ENCODE results near the gene PTPRJ. TPM values are rescaled to one million over a fixed set of nuclear protein-coding genes. Genes with fewer than 3 reads are reported as not detected.

Gene PTPRJ
- total RNA-seq, 1 experiment from 2014 or later: 43.7 TPM

- no peaks in the 10 kb centered on the region for H3K9me3 ChIP-seq (ENCODE audit: insufficient read depth, low read depth)
- H3K79me2 ChIP-seq (ENCODE audit: low read depth): no peaks in the 10 kb centered on the region
- no peak overlapping the region for H3K27ac ChIP-seq
- H3K9me2 ChIP-seq (ENCODE audit: insufficient read depth): no peaks in the 10 kb centered on the region
- no peaks in the 10 kb centered on the region for H3K27me3 ChIP-seq (ENCODE audit: insufficient read depth, low read depth)
- H3K4me2 ChIP-seq: no peak overlapping the region
- peaks cover 8% of the 10 kb centered on the region; the same call in 1 of the 2 replicates for H4K20me1 ChIP-seq (ENCODE audit: insufficient read depth)
- POLR2A ChIA-PET (ENCODE audit: unreplicated experiment): no interaction called here
- H3K4me3 ChIP-seq: no peak overlapping the region
- DNase-seq: no peak
- intact Hi-C loops (cut with micrococcal nuclease; ENCODE audit: unreplicated experiment): loop anchor here (10.0 kb wide), 1 partner anchor 234 kb away; no protein-coding TSS in a partner anchor
- no TSS peak for BruUV-seq (replicated peaks)
- CTCF ChIA-PET: no interaction called here
- no peak for TF ChIP-seq EZH2 (IDR thresholded peaks at IDR 0.05; ENCODE audit: low read depth)
- no peak for TF ChIP-seq CTCF (conservative IDR thresholded peaks at IDR 0.05)
- H3K4me1 ChIP-seq (replicated peaks; ENCODE audit: insufficient read depth): 0 out of 2 replicates have a peak, but pooled peaks cover 3% of the 10 kb centered on the region
- no peak overlapping the region for H2AFZ ChIP-seq
- peaks cover 9% of the 10 kb centered on the region; the same call in 1 of the 2 replicates for H3K36me3 ChIP-seq (ENCODE audit: low read depth)
- H3F3A ChIP-seq (ENCODE audit: insufficient read depth, low read depth): peaks cover 30% of the 10 kb centered on the region
Observed at GRCh38 chr11:48169259-48169658, 188.9 kb downstream of the PTPRJ start.

- Histone ChIP-seq H3K27ac (no peak overlapping the region), H3K27me3 (ENCODE audit: insufficient read depth, low read depth) (no peaks in the 10 kb centered on the region), H3F3A (ENCODE audit: insufficient read depth, low read depth) (peaks cover 27% of the 10 kb centered on the region), H3K4me3 (no peak overlapping the region), H3K9me2 (ENCODE audit: insufficient read depth) (no peaks in the 10 kb centered on the region), H4K20me1 (ENCODE audit: insufficient read depth) (peaks cover 8% of the 10 kb centered on the region; the same call in 1 of the 2 replicates), H3K9me3 (ENCODE audit: insufficient read depth, low read depth) (no peaks in the 10 kb centered on the region), H3K36me3 (ENCODE audit: low read depth) (peaks cover 7% of the 10 kb centered on the region; the same call in 1 of the 2 replicates), H2AFZ (no peak overlapping the region), H3K79me2 (ENCODE audit: low read depth) (no peaks in the 10 kb centered on the region), H3K4me2 (no peak overlapping the region), H3K4me1 (replicated peaks; ENCODE audit: insufficient read depth) (0 out of 2 replicates have a peak, but pooled peaks cover 1% of the 10 kb centered on the region)
- TF ChIP-seq EZH2 (IDR thresholded peaks at IDR 0.05; ENCODE audit: low read depth) (no peak), CTCF (conservative IDR thresholded peaks at IDR 0.05) (no peak)
- intact Hi-C loops (cut with micrococcal nuclease; ENCODE audit: unreplicated experiment): loop anchor here (10.0 kb wide), 1 partner anchor 235 kb away; no protein-coding TSS in a partner anchor
- CTCF ChIA-PET: no interaction called here
- DNase-seq: no peak
- POLR2A ChIA-PET (ENCODE audit: unreplicated experiment): no interaction called here
- no TSS peak for BruUV-seq (replicated peaks)
Observed at GRCh38 chr11:48169717-48170116, 189.4 kb downstream of the PTPRJ start.

GRCh38 chr11:48170241-48171233 is 190.2 kb downstream of the PTPRJ start:
- no peak for DNase-seq
- POLR2A ChIA-PET (ENCODE audit: unreplicated experiment): no interaction called here
- no TSS peak for BruUV-seq (replicated peaks)

More at GRCh38 chr11:48170241-48171233, 190.2 kb downstream of the PTPRJ start:
- Histone ChIP-seq H3K27ac (no peak overlapping the region), H3K79me2 (ENCODE audit: low read depth) (no peaks in the 10 kb centered on the region), H3K36me3 (ENCODE audit: low read depth) (no peaks in the 10 kb centered on the region), H3K4me3 (no peak overlapping the region), H3K4me1 (replicated peaks; ENCODE audit: insufficient read depth) (no peaks in the 10 kb centered on the region), H3K9me3 (ENCODE audit: insufficient read depth, low read depth) (no peaks in the 10 kb centered on the region), H3K4me2 (no peak overlapping the region), H4K20me1 (ENCODE audit: insufficient read depth) (peaks cover 8% of the 10 kb centered on the region; the same call in 1 of the 2 replicates), H3K9me2 (ENCODE audit: insufficient read depth) (no peaks in the 10 kb centered on the region), H3F3A (ENCODE audit: insufficient read depth, low read depth) (peaks cover 25% of the 10 kb centered on the region), H3K27me3 (ENCODE audit: insufficient read depth, low read depth) (no peaks in the 10 kb centered on the region), H2AFZ (no peak overlapping the region)
- TF ChIP-seq EZH2 (IDR thresholded peaks at IDR 0.05; ENCODE audit: low read depth) (no peak), CTCF (conservative IDR thresholded peaks at IDR 0.05) (no peak)
- intact Hi-C loops (cut with micrococcal nuclease; ENCODE audit: unreplicated experiment): no loop called here
- CTCF ChIA-PET: interaction anchor here (0.6 kb wide), 1 partner anchor 716 kb away, joined by 14 read pairs; no protein-coding TSS in a partner anchor

Measured in PC-9 (cell line).